ENCODE results near the gene FUT3. TPM values are rescaled to one million over a fixed set of nuclear protein-coding genes. Genes with fewer than 3 reads are reported as not detected.

The FUT3 gene
- total and polyA plus RNA-seq, 2 of the 4 experiments (the other 2 are of a cell fraction): not detected

GRCh38 chr19:5851302-5851701 is at the start of gene FUT3 (continued):
- TF ChIP-seq POLR2A (IDR thresholded peaks at IDR 0.05; ENCODE audit: low read depth, low read length): no peak

DNA sequence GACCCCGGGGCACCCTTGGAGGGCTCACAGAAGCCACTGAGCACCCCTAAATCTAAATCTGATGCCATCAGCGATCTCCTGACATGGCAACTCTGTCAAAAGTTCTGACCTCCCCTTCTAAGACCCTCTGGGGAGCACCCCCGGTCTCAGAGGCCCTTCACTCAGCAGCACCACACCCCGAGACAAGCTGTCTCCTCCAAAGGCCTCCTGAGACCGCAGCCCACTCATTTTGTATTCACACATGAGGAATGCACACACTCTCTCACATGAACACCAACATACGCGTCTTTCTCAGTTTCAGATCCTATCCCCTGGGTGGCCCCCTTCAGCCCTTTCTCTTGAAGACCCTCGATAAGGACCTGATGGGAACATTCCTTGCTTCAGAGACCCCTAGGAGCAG is 49.7 kb upstream of the FUT3 start:
- H4K5ac ChIP-seq (ENCODE audit: low read depth, low read length): no peak overlapping the region
- POLR2A ChIA-PET (ENCODE audit: unreplicated experiment): no interaction called here
- no peak for TF ChIP-seq SMC3 (IDR thresholded peaks at IDR 0.05; ENCODE audit: low read depth, low read length)
- no peak for TF ChIP-seq MAFK (IDR thresholded peaks at IDR 0.05; ENCODE audit: low read depth, low read length)
- TF ChIP-seq RFX5 (IDR thresholded peaks at IDR 0.05; ENCODE audit: low read depth, low read length): no peak
- no peak for TF ChIP-seq RCOR1 (IDR thresholded peaks at IDR 0.05; ENCODE audit: insufficient replicate concordance, low read length)
- no peak for TF ChIP-seq POLR2A (IDR thresholded peaks at IDR 0.05; ENCODE audit: low read depth, low read length)
- no peak for TF ChIP-seq NFE2L2 (IDR thresholded peaks at IDR 0.05; ENCODE audit: low read depth, low read length)
- TF ChIP-seq MXI1 (IDR thresholded peaks at IDR 0.05; ENCODE audit: borderline replicate concordance, low read depth, low read length): no peak
- TF ChIP-seq CHD1 (IDR thresholded peaks at IDR 0.05; ENCODE audit: low read depth, low read length): no peak
- TF ChIP-seq, protein P1, sequence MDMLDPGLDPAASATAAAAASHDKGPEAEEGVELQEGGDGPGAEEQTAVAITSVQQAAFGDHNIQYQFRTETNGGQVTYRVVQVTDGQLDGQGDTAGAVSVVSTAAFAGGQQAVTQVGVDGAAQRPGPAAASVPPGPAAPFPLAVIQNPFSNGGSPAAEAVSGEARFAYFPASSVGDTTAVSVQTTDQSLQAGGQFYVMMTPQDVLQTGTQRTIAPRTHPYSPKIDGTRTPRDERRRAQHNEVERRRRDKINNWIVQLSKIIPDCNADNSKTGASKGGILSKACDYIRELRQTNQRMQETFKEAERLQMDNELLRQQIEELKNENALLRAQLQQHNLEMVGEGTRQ (IDR thresholded peaks at IDR 0.05; ENCODE audit: low read depth, low read length): no peak
- no peak for TF ChIP-seq FOS (IDR thresholded peaks at IDR 0.05; ENCODE audit: low read depth, low read length)
- no peak for TF ChIP-seq CTCF (conservative IDR thresholded peaks at IDR 0.05; ENCODE audit: low read depth, low read length)
- TF ChIP-seq ELK1 (IDR thresholded peaks at IDR 0.05; ENCODE audit: borderline replicate concordance, low read depth, low read length): no peak
- TF ChIP-seq BHLHE40 (IDR thresholded peaks at IDR 0.05; ENCODE audit: low read depth, low read length): no peak
- TF ChIP-seq RAD21 (IDR thresholded peaks at IDR 0.05; ENCODE audit: low read length): no peak
- H3K27ac ChIP-seq (ENCODE audit: insufficient read depth, low read length): no peak overlapping the region
- no peak overlapping the region for H2BK20ac ChIP-seq (ENCODE audit: low read depth, low read length)
- no peaks in the 10 kb centered on the region for H3K9me3 ChIP-seq (ENCODE audit: control insufficient read depth, insufficient read depth, low read length)
- ATAC-seq (ENCODE audit: low read depth) (no peak), DNase-seq (no peak)
- H2BK5ac ChIP-seq (ENCODE audit: low read depth, low read length, poor library complexity, severe bottlenecking): no peak overlapping the region
- H2AK5ac ChIP-seq (ENCODE audit: low read depth, low read length): no peak overlapping the region
- H4K8ac ChIP-seq (ENCODE audit: low read depth in 2 of 2, low read length in 2 of 2): no peak overlapping the region
- no peak overlapping the region for H3K56ac ChIP-seq (ENCODE audit: extremely low read depth, insufficient read depth, low read length)
- CTCF ChIA-PET: interaction anchor here (1.2 kb wide), 1 partner anchor 97 kb away, joined by 5 read pairs; no protein-coding TSS in a partner anchor
- no peak overlapping the region for H4K91ac ChIP-seq (ENCODE audit: insufficient read depth, low read depth, low read length)
- intact Hi-C loops (cut with micrococcal nuclease): no loop called here
- dilution Hi-C loops (cut with HindIII; ENCODE audit: low sequenced_read_pairs, unreplicated experiment): no loop called here
- BruUV-seq (replicated peaks): no TSS peak
- H3K14ac ChIP-seq (replicated peaks; ENCODE audit: low read depth, low read length): no peak overlapping the region
- peaks cover 11% of the 10 kb centered on the region; the same call in 1 of the 2 replicates for H3K36me3 ChIP-seq (ENCODE audit: control insufficient read depth, insufficient read depth, low read length)
- peaks cover 4% of the 10 kb centered on the region for H3K4me1 ChIP-seq (ENCODE audit: control insufficient read depth, insufficient read depth, low read length)
- peaks cover 42% of the 10 kb centered on the region for H4K20me1 ChIP-seq (ENCODE audit: insufficient read depth, low read length)
- H3K9me1 ChIP-seq (ENCODE audit: insufficient read depth, low read length): no peaks in the 10 kb centered on the region
- H2AK9ac ChIP-seq (replicated peaks; ENCODE audit: low read depth, low read length, poor library complexity): no peak overlapping the region
- no peak overlapping the region for H3K4me3 ChIP-seq (ENCODE audit: insufficient read depth, low read depth, low read length)
- in situ Hi-C loops (cut with MboI; ENCODE audit: low sequenced_read_pairs): no loop called here
- no peaks in the 10 kb centered on the region for H3K27me3 ChIP-seq (ENCODE audit: control insufficient read depth, insufficient read depth, low read length)
- no peak overlapping the region for H3K18ac ChIP-seq (ENCODE audit: low read depth, low read length)
- H2BK15ac ChIP-seq (ENCODE audit: low read depth, low read length): no peak overlapping the region
- H3K23ac ChIP-seq (ENCODE audit: low read depth, low read length): no peak overlapping the region
- no peak overlapping the region for H3K9ac ChIP-seq (ENCODE audit: low read depth, low read length)
- peaks cover 7 to 55% of the 10 kb centered on the region in 2 experiments; a peak in 3 of 4 replicates for H3K79me1 ChIP-seq (ENCODE audit: low read depth in 1 of 2, low read length in 2 of 2)
- H2BK120ac ChIP-seq (ENCODE audit: low read depth, low read length): no peak overlapping the region
- H3K4me2 ChIP-seq (ENCODE audit: low read depth, low read length): no peak overlapping the region
- H3K4ac ChIP-seq (ENCODE audit: low read depth, low read length): no peak overlapping the region
- WGBS, 2 experiments (ENCODE audit: extremely low coverage in 2 of 2, insufficient read length in 1 of 2): 93% methylated on average over 3 of the region's 8 CpGs; no CpG with 5 or more reads in 1 of the 2 experiments
- no peak overlapping the region for H2AFZ ChIP-seq (replicated peaks; ENCODE audit: low read length, poor library complexity)
